HG03520 (cell line): ENCODE measurements around the gene SCUBE3.

ENCODE experiments used
- ATAC-seq: cut with Tn5 transposase; IDR thresholded peaks from one replicate; pipeline ENCODE4 v1.9.1; 2021; ENCODE audit warnings: mild to moderate bottlenecking, moderate library complexity; ENCODE audit not compliant: unreplicated experiment

The SCUBE3 gene

GRCh38 chr6:35209081-35209480 is 4.7 kb upstream of the SCUBE3 start:
- ATAC-seq = no peak

- ATAC-seq = no peak
These were observed 4.0 kb upstream of the SCUBE3 start for GRCh38 chr6:35209622-35210247.

GRCh38 chr6:35213298-35213791 is 411 bp upstream of the SCUBE3 start:
- no peak for ATAC-seq

- ATAC-seq = no peak
These were observed 1.3 kb downstream of the SCUBE3 start for GRCh38 chr6:35214869-35215664.

GRCh38 chr6:35215665-35216411 is 2.1 kb downstream of the SCUBE3 start:
- ATAC-seq = no peak

GRCh38 chr6:35216412-35216732 is 2.6 kb downstream of the SCUBE3 start:
- no peak for ATAC-seq

- no peak for ATAC-seq
These were observed 3.4 kb downstream of the SCUBE3 start for GRCh38 chr6:35216851-35217811.

GRCh38 chr6:35218021-35218420 is 4.3 kb downstream of the SCUBE3 start:
- no peak for ATAC-seq

GRCh38 chr6:35218456-35218855 is 4.7 kb downstream of the SCUBE3 start:
- no peak for ATAC-seq

GRCh38 chr6:35219683-35220326 is 6.0 kb downstream of the SCUBE3 start:
- no peak for ATAC-seq

- ATAC-seq = no peak
These were observed 7.0 kb downstream of the SCUBE3 start for GRCh38 chr6:35220711-35221110.

GRCh38 chr6:35223396-35223795 is 9.6 kb downstream of the SCUBE3 start:
- no peak for ATAC-seq

GRCh38 chr6:35224720-35225119 is 11.0 kb downstream of the SCUBE3 start:
- ATAC-seq = no peak

GRCh38 chr6:35228481-35228880 is 14.7 kb downstream of the SCUBE3 start:
- no peak for ATAC-seq

GRCh38 chr6:35229304-35229703 is 15.5 kb downstream of the SCUBE3 start:
- no peak for ATAC-seq

- no peak for ATAC-seq
These were observed 16.7 kb downstream of the SCUBE3 start for GRCh38 chr6:35230498-35230897.

- ATAC-seq = no peak
These were observed 17.2 kb downstream of the SCUBE3 start for GRCh38 chr6:35230950-35231349.

- no peak for ATAC-seq
These were observed 17.8 kb downstream of the SCUBE3 start for GRCh38 chr6:35231563-35231962.

GRCh38 chr6:35234901-35235300 is 21.1 kb downstream of the SCUBE3 start:
- ATAC-seq = no peak

- ATAC-seq = no peak
These were observed 22.5 kb downstream of the SCUBE3 start for GRCh38 chr6:35236223-35236622.
